ENCODE measurements around the gene RRP8.

DNA sequence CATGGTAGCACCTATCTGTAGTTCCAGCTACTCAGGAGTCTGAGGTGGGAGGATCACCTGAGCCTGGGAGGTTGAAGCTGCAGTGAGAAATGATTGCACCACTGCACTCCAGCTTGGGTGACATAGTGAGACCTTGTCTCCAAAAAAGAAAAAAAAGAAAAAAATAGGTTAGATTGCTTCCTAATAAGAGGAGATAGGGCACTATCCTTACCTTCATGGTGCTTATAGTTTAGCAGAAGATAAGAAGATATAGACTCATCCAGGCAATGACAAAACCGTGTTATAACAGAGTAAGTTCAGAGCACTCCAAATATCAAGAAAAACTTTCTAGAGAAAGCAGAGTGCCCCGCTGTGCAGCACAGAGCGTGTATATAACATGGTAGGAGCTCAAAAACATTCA is 42.1 kb downstream of the RRP8 start:
- TF ChIP-seq EZH2 (optimal IDR thresholded peaks at IDR 0.05; ENCODE audit: low read depth, low read length) = no peak
- TF ChIP-seq, protein P1, sequence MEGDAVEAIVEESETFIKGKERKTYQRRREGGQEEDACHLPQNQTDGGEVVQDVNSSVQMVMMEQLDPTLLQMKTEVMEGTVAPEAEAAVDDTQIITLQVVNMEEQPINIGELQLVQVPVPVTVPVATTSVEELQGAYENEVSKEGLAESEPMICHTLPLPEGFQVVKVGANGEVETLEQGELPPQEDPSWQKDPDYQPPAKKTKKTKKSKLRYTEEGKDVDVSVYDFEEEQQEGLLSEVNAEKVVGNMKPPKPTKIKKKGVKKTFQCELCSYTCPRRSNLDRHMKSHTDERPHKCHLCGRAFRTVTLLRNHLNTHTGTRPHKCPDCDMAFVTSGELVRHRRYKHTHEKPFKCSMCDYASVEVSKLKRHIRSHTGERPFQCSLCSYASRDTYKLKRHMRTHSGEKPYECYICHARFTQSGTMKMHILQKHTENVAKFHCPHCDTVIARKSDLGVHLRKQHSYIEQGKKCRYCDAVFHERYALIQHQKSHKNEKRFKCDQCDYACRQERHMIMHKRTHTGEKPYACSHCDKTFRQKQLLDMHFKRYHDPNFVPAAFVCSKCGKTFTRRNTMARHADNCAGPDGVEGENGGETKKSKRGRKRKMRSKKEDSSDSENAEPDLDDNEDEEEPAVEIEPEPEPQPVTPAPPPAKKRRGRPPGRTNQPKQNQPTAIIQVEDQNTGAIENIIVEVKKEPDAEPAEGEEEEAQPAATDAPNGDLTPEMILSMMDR (IDR thresholded peaks at IDR 0.05; ENCODE audit: low read length) = no peak

Data from MM.1S (cell line).